Stimulated activated CD4-positive, alpha-beta T cell treated with anti-CD3 and anti-CD28 coated beads, Interleukin-1b, Interleukin-23, amount 100 ng/mL, for 4 hours (primary cell): Measurements from ENCODE around the gene C3orf20.

ENCODE experiments used
- DNase-seq, 2 donors: peaks; one replicate each; pipeline ENCODE4 v3.0.0-alpha.2; 2020; ENCODE audit warnings: low read depth in 2 of 2

The C3orf20 gene

DNA sequence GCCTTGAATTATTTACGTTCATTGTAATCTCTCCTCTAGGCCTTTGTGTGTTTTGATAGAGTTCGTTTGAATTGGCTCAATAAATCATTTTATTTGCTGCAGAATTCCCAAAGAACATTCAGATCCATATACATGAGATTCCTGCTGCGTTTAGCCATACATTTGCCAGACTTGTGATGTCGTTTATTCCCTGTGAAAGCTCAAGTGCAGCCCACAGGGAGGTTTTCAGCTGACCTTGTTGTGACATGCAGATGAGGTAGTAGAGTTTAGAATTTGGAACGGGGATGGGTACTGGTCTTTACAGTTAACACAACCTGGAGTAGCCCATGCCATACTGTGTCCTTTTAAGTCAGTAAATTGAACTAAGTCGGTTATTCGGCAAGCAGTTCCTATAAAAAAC, at the start of gene C3orf20:
TSS of gene C3orf20 (plus strand) at position 301 of the 400 bp plus-strand sequence. CDS start 7,573 bp downstream, outside the sequence.
- DNase-seq = no peak

DNA sequence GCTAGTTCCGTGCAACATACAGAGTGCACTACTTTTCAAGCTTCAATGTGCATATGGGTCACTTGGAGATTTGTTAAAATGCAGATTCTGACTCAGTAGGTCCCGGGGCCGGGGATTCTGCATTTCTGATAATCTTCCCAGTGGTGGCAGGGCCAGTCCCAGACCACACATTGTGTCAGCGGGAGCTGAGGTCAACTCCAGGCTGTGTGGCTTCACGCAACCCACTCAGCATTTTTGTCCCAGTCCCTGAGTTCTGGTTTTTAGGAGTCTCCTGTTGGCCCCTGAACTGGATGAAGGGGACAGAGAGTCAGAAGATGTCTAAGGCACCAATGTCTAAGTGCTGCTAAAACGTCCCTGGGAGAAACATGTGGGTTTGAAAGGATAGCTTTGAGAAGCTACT, 49.5 kb upstream of the C3orf20 start:
- DNase-seq = no peak

DNA sequence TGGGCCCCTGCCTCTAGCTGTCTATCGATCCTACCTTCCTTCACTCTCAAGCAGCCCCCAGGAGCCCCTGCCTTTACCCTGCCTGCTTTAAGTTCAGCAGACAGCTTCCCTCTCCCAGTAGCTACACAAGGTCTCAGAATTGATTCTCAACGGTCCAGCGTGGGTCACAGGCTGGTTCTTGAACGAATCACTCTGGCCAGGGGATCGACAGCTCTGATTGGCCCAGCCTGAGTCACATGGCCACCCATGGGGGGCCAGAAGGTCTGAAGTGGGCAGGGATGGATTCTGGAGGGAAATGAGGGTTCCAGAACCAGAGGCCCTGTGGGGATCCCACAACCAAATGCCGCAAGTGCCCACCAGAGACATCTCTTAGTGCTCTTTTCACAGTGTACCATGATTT, 47.1 kb upstream of the C3orf20 start:
- no peak for DNase-seq

DNA sequence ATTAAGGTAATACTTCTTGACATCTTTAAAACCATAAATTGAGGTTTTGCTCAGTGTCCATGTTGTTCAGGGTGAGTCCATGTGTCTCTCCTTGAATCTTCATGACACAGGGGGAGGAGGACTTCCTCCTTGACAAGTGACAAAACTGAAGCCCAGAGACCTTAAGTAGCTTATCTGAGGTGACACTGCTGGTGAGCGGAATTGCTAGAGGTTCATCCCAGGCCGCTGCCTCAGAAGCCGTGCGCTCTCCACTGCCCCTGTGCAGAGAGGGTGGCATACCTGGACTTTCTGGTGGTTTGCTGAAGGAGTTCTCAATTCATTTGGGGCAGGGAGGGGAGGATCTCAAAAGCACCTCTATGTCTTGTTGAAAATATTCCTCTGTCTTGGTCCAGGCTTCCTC, 46.5 kb upstream of the C3orf20 start:
- DNase-seq = no peak

DNA sequence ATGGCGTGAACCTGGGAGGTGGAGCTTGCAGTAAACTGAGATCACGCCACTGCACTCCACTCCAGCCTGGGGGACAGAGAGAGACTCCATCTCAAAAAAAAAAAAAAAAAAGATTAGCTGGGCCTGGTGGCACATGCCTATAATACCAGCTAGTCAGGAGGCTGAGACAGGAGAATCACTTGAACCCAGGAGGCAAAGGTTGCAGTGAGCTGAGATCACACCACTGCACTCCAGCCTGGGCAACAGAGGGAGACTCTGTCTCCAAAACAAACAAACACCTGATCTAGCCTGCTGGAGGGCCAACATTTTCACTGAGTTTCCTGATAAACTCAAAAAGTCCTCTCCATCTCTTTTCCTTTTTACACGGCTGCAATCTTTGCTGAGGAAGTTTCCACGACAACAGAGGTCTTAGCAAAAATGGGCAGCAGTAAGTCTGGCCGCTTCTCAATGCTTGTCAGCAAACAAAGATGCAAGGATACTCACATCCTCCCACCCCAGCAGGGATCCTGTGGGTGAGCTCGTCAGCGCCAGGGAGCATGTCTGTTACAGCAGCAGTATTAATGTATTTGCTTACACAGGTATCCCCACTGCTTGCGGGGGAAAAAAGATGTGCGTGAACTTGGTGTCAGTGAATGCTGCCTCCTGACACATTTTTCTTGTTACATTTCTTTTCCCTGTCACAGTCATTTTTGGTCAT, 44.4 kb upstream of the C3orf20 start:
- DNase-seq = no peak

DNA sequence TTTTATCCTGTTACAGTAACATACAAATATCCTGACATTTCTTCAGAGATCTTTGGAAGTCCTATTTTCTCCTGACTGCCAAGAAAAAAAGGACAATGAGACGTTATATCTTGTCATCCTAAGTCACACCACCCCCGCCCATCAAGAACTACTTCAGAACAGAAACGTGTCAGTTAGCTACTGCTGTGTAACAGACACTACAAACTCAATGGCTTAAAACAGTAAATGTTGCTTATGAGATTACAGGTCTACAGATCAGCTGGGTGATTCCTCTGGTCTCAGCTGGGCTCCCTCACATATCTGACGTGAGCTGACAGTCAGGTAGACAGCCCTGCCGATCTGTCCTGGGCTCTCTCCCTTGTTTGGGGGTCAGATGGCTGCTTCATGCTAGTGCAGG, 43.8 kb upstream of the C3orf20 start:
- DNase-seq = no peak

DNA sequence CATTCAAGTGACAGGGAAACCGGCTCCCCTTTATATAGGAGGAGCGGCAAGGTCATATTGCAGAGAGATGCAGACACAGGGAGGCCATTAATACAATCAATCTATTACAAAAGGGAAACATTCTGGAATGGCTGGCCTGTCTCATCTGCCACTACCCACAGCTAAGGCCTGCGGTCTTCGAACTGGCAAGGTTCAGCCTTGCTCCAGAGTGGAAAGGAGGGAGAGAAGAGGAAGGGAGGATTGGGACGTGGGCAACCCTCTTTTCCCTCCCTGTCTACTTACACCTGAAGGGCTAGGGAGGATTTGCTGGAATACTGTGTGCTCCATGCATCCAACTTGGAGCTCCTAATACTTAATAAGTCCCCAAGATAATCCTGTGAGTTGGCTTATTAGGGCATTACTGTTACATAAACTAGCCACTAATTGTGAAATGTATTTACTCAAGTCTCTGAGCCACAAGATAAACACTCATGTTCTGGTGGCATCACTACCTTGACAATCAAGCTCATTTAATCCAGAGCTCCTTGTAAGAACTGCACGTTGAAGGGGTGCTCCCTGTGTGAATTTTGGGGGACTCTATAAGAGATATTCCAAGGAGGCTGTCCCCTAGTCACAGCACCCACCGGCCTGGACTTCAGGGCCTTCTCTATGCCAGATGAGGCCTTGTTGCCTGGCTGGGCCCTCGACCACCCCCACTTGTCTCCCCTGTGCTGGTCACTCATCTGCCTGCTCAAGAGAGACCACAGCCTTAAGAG, 43.1 kb upstream of the C3orf20 start:
- no peak for DNase-seq

DNA sequence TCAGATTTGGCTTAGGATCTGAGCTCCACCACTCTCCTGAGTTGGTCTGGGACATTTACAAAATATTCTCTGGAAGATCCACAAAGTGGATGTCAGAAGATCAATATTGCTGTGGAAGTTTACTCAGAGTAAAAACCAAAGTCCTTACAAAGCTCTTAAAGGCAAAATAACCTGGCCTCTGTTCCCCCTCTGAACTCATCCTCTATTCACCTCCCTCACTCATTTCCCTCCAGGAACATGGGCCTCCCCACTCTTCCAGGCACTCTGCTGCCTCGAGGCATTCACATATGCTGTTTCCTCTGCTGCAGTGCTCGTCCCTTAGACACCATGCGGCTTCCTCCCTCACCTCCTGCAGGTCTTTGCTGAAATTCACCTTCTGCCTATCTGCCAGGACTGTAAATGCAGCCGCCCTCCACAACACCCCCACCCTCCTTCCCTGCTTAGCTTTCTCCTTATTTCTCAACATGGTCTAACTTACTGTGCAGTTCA, 42.5 kb upstream of the C3orf20 start:
- DNase-seq = no peak

DNA sequence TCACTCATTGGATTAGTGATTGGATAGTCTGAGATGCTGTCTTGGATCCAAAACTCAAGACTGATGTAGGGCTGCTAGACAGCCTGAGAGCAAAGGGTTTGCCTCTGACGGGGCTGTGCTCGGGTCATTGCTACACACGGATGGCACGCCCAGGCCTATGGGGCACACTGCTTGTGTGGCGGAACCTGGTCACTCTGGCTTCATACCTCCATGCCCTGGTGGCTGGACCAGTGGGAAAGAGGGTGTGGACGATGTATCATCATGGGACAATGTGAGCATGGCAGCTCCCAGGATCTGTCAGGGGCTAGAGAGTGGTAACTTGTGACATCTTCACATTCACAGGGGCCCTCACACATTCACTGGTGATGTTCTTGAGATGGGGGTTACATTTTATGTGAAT, 41.5 kb upstream of the C3orf20 start:
- no peak for DNase-seq

DNA sequence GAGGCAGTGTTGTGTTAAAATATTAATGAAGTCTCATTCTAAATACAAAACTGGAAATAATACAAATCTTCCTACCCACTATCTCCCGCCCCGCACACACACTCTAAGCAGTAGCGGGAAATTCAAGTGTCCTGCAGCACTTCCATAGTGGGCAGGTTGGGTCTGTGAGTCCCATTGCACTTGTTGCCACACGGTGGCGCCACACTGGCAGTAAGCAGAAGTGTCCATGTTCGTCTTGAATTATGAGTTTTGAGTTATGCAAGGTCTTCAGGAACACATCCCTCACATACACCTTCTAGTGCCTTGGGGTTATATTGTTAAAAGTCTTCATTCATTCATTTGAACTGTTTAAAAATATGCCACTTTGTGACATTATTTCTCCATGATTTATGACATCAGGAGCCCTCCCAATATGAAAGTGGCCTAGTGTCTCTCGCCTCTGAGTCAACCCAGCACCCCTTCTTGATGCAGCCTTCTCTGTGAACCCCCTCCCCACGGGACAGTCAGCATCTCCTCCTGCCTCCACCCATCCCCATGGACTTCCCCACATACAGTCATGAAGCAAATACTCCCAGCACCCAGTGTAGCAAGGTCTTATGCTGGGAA, 41.0 kb upstream of the C3orf20 start:
- DNase-seq = peak; percentile 27 to 51

DNA sequence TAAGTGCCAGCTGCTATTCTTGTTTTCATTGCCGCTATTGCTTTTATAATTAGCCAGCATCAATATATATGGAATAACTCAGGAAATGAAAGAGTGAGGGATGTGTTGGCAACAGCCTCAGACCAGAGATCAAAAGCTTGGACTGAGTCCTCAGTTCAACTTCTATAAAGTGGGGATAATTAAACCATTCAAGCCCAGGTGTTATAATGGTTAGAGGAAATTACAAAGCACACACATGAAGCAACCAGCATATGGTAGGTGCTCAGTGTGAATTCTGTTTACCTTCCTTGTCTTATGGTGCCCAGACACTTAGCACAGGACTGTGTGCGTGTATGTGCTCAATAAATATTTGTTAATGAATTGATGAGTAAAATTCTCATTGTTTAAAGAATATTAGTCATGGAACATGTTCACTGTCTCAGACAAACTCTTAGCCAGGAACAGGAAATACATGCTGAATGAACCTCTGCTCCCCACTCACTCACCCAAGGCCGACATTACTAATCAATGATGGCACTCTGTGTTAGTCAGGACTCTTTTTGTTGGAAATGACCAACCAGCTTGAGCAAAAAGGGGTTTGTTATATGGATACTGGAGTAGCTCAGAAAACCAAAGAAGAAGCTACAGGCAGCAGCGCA, 40.1 kb upstream of the C3orf20 start:
- no peak for DNase-seq

DNA sequence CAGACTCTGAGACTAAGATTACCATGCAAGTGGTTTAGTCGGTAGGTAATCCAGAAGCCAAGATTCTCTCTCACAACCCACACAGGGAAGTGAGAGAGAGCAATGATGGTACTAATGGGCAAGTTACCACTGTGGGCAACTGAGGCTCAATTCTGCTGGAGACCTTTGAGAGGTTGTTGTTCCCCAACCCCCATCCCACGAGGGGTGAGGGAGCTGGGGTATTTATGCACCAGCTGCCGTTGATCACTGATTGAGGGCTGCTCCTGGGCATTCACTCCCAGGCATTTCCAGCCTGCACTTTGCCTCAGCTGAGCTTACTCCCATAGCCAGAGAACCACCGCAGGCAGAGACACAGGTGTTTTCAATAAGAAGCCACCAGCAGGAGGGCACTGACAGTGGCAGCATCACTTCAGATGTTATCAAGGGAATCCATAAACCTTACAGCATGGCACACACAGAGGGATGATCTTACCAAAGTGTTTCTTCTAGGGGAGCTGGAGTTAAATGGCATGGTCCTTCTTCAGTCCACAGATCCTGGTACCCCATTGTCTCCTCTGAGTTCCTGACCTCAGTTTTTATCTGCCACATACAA, 38.3 kb upstream of the C3orf20 start:
- DNase-seq = no peak

DNA sequence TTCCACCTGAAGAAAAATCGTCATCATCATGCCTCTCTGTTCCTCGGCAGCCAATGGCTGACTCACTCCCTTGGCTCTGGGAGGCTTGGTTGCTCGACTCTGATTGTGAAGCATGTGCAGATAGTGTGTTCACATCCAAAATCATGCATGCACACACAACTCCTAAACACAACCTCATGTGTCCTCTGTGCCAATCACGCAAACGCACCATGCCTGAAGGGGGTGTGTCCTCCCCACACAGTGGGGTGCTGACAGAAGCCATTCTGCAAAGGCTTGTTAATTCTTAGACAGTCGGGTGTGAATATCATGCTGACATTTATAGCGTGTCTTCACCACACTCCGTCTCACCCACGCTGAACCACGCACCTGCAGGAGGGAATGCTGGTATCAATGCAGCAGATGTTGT, 34.8 kb upstream of the C3orf20 start:
- no peak for DNase-seq

DNA sequence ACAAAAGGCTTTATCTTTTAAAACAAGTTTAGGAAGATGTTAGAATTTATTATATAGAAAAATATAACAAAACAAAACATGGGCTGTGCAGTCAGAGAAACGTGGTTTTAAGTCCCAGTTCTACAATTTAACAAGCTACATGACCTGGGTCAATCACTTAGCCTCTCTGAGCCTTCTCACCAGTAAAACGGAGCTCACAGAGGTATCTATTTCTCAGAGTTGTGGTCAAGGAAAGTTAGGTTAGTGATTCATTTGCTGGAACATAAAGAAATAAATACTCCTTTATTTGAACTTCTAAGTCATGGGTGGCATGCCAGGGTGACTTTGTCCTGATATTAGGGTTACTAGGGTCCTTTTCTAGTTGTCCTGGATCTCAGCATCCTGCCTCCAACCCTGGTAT, 34.2 kb upstream of the C3orf20 start:
- DNase-seq = no peak

DNA sequence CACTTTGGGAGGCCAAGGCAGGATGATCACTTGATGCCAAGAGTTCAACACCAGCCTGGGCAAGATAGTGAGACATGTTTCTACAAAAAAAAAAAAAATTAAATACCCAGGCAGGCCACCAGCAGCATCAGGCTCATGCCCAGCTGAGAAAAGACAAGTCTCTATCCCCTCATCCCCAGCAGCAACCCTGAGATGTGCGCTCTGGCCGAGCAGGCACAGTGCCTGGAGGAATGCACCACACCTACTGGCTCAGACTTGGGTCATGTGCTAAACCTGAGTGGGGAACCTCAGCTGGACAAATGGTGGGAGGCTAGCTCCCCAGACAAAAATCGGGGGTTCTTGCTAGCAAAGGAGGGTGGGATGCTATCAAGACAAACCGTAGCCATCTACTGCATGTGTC, 33.6 kb upstream of the C3orf20 start:
- no peak for DNase-seq

DNA sequence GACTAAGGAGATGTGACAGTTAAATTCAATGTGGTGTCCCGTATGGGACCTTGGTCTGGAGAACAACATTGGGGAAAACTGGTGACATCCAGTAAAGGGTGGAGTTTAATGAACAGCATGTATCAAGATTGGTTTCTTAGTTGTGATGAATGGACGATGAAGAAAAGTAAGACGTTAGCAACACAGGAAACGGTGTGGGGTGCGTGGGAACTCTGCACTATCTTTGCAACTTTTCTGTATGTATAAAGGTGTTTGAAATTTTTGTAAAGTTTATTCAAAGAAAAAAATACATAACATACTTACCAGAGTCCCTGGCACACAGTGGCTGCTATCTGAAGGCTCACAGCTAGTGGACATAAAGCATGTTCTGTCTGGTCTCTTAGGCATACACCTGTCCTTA, 29.5 kb upstream of the C3orf20 start:
- DNase-seq = no peak

DNA sequence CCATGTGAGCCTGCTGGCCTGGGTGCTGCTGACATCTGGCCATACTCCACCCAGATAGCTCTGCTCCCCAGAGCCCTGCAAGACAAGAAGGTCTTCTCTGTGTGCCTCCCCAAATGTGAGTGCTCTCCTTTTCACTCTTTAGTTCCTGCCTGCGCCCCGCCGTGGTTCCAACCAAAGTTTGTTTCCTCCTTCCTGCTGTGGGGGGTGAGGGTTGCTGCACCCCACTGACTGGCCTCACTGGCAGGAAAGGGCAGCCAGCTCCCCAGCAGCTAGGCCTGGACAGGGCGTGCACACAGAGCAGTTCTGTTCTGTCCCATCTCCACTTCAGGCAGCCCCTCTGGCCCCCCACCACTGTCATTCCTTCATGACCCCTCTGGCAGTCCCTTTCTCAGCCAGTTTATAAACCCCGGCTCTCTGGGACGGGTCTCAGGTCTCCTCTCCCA, 28.8 kb upstream of the C3orf20 start:
- DNase-seq = no peak

DNA sequence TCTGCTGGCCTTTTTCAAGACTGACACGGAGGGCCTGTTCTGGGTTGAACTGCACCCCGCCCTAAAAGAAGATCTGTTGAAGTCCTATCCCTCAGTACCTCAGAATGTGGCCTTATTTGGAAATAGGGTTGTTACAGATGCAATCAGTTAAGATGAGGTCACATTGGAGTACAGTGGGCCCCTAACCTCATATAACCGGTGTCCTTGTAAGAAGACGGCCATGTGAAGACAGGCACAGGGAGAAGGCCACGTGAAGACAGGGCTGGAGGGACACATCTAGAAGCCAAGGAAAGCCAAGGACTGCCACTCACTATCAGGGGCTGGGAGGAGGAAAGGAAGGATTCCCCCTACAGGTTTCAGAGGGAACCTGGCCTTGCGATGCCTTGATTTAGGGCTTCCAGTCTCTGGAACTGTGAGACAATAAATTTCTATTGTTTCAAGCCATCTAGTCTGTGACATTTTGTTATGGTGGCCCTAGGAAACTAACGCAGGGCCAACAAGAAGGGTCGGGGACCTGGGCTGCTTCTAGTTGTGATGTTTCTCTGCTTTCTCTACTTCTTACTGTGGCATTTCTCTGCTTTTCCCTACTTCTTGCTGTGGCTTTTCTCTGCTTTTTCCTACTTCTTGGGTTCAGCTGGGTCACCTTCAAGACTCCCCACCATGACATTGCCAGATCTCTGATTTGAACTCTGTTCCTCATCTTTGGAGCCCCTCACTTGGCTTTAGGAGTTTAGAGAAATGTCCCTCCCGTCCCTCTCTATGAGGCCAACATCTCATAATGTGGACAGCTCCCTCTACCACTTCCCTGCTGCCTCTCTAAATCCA, 28.1 kb upstream of the C3orf20 start:
- no peak for DNase-seq

DNA sequence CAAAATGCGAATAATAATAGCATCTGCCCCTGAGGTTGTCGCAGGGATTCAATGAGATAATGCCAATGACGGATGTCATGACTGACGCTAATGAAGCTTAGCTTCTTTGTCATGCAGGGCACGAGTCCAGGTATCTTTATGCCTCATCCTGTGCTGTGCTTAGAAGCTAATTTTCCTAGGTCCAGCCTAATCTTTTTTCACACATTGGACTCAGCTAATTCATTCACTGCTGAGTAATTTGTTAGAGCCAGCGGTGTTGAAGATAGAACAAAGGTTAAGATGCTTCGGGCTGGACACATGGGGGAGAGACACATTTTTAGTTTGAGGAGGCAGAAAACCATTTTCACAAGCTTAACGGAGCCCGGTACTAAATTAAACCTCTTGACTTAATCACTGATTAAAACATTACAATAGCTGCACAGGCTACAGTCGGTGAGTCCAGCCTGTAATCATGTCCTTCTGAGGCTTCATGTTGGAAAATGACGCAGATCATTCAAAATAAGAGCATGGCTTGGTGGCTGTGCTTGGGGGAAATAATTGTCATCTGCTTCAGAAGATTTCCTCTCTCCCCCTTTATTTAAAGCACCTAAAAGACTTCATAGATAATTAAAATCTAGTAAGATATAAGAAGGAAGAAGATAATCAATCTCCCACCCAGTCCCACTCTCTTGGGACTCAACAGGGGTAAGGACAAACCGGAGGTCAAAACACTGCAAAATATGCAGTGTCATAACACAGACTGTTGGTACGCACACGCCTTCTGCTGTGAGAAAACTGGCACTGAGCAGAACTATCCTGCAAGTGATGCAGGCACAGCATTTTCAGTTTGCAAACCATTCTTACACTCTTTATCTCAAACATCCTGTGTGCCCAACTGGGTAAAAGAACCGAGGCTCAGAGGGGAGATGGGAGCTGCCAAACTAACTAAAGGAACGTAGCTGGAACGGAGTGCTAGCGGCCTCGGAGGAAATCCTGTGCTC, 26.7 kb upstream of the C3orf20 start:
- DNase-seq = no peak

DNA sequence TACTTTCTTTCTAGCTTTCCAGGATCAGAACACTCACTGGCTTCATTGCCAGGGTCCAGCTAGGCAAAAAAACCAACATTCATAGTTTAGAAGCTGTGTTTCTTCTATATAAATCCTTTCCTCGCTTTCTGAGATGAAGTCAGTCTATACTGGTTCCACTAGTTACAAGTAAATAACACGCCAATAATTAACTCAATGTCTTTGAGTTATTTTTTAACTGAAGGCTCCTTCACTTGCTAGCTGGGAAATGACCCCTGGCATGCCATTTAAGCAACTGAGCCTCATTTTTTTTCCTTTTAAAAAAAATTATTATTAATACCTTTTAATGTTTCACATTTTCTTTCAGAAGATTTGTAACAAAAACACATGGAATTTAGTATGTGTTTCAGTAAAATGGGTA, 25.5 kb upstream of the C3orf20 start:
- no peak for DNase-seq
